ENCODE results near the gene LLGL2. TPM values are rescaled to one million over a fixed set of nuclear protein-coding genes. Genes with fewer than 3 reads are reported as not detected.

Gene LLGL2
- total and polyA plus RNA-seq, 2 donors (not counting 1 experiment from before 2014, with no cell fraction given) = 0.03 to 0.33 TPM

- H3K9ac ChIP-seq (ENCODE audit: insufficient read depth, low read length) = no peak overlapping the region
- no peak for DNase-seq (ENCODE audit: low read depth in 2 of 2)
- no peak overlapping the region for H2AFZ ChIP-seq (ENCODE audit: low read length)
- no peaks in the 10 kb centered on the region for H3K9me3 ChIP-seq (ENCODE audit: control insufficient read depth, insufficient read depth, low read depth, low read length)
- H3K4me1 ChIP-seq (ENCODE audit: control insufficient read depth, extremely low read depth, insufficient read depth, low read length) = no peaks in the 10 kb centered on the region
- TF ChIP-seq EZH2 (IDR thresholded peaks at IDR 0.05; ENCODE audit: low read length, missing control alignments) = no peak
- TF ChIP-seq CTCF (conservative IDR thresholded peaks at IDR 0.05 in 1 of 2, IDR thresholded peaks at IDR 0.05 in 1 of 2; ENCODE audit: low read depth in 1 of 2, low read length in 2 of 2) = no peak
- no peak overlapping the region for H3K27ac ChIP-seq (ENCODE audit: insufficient read depth, low read length)
- no peak overlapping the region for H3K4me2 ChIP-seq (ENCODE audit: extremely low read depth, insufficient read depth, low read length)
- no peak overlapping the region for H3K4me3 ChIP-seq (replicated peaks in 1 of 4; ENCODE audit: control extremely low read depth in 1 of 4, insufficient read depth in 1 of 4, low read depth in 3 of 4, low read length in 4 of 4)
- no peaks in the 10 kb centered on the region for H3K36me3 ChIP-seq (ENCODE audit: control insufficient read depth, insufficient read depth, low read length)
- H3K79me2 ChIP-seq (ENCODE audit: control insufficient read depth, insufficient read depth, low read length) = no peaks in the 10 kb centered on the region
- no peaks in the 10 kb centered on the region for H3K27me3 ChIP-seq (ENCODE audit: control insufficient read depth, insufficient read depth, low read length)
- no peaks in the 10 kb centered on the region for H4K20me1 ChIP-seq (ENCODE audit: control insufficient read depth, extremely low read depth, insufficient read depth, low read length)
These were observed 48.1 kb downstream of the LLGL2 start for GRCh38 chr17:75573540-75573957.

GRCh38 chr17:75573994-75574393 is 48.5 kb downstream of the LLGL2 start:
- Histone ChIP-seq H4K20me1 (ENCODE audit: control insufficient read depth, extremely low read depth, insufficient read depth, low read length) (no peaks in the 10 kb centered on the region), H3K9ac (ENCODE audit: insufficient read depth, low read length) (no peak overlapping the region), H3K36me3 (ENCODE audit: control insufficient read depth, insufficient read depth, low read length) (no peaks in the 10 kb centered on the region), H3K79me2 (ENCODE audit: control insufficient read depth, insufficient read depth, low read length) (no peaks in the 10 kb centered on the region), H3K27me3 (ENCODE audit: control insufficient read depth, insufficient read depth, low read length) (no peaks in the 10 kb centered on the region), H3K27ac (ENCODE audit: insufficient read depth, low read length) (no peak overlapping the region), H3K9me3 (ENCODE audit: control insufficient read depth, insufficient read depth, low read depth, low read length) (no peaks in the 10 kb centered on the region), H3K4me1 (ENCODE audit: control insufficient read depth, extremely low read depth, insufficient read depth, low read length) (no peaks in the 10 kb centered on the region), H3K4me2 (ENCODE audit: extremely low read depth, insufficient read depth, low read length) (no peak overlapping the region), H2AFZ (ENCODE audit: low read length) (no peak overlapping the region), H3K4me3 (replicated peaks in 1 of 4; ENCODE audit: control extremely low read depth in 1 of 4, insufficient read depth in 1 of 4, low read depth in 3 of 4, low read length in 4 of 4) (no peak overlapping the region)
- no peak for DNase-seq (ENCODE audit: low read depth in 2 of 2)
- TF ChIP-seq EZH2 (IDR thresholded peaks at IDR 0.05; ENCODE audit: low read length, missing control alignments) (no peak), CTCF (conservative IDR thresholded peaks at IDR 0.05 in 1 of 2, IDR thresholded peaks at IDR 0.05 in 1 of 2; ENCODE audit: low read depth in 1 of 2, low read length in 2 of 2) (no peak)

GRCh38 chr17:75574404-75575036 is 49.0 kb downstream of the LLGL2 start:
- TF ChIP-seq EZH2 (IDR thresholded peaks at IDR 0.05; ENCODE audit: low read length, missing control alignments) (no peak), CTCF (conservative IDR thresholded peaks at IDR 0.05 in 1 of 2, IDR thresholded peaks at IDR 0.05 in 1 of 2; ENCODE audit: low read depth in 1 of 2, low read length in 2 of 2) (no peak)
- Histone ChIP-seq H3K9ac (ENCODE audit: insufficient read depth, low read length) (no peak overlapping the region), H3K79me2 (ENCODE audit: control insufficient read depth, insufficient read depth, low read length) (no peaks in the 10 kb centered on the region), H3K4me1 (ENCODE audit: control insufficient read depth, extremely low read depth, insufficient read depth, low read length) (no peaks in the 10 kb centered on the region), H3K4me3 (replicated peaks in 1 of 4; ENCODE audit: control extremely low read depth in 1 of 4, insufficient read depth in 1 of 4, low read depth in 3 of 4, low read length in 4 of 4) (no peak overlapping the region), H3K27me3 (ENCODE audit: control insufficient read depth, insufficient read depth, low read length) (no peaks in the 10 kb centered on the region), H3K9me3 (ENCODE audit: control insufficient read depth, insufficient read depth, low read depth, low read length) (no peaks in the 10 kb centered on the region), H2AFZ (ENCODE audit: low read length) (no peak overlapping the region), H4K20me1 (ENCODE audit: control insufficient read depth, extremely low read depth, insufficient read depth, low read length) (no peaks in the 10 kb centered on the region), H3K4me2 (ENCODE audit: extremely low read depth, insufficient read depth, low read length) (no peak overlapping the region), H3K27ac (ENCODE audit: insufficient read depth, low read length) (no peak overlapping the region), H3K36me3 (ENCODE audit: control insufficient read depth, insufficient read depth, low read length) (no peaks in the 10 kb centered on the region)
- DNase-seq (ENCODE audit: low read depth in 2 of 2) = no peak
